Osteocyte (in vitro differentiated cells): Measurements from ENCODE around the gene SH3D21. TPM values are rescaled to one million over a fixed set of nuclear protein-coding genes. Genes with fewer than 3 reads are reported as not detected.

Experiments
- DNase-seq: peaks from one replicate; pipeline ENCODE4 v3.0.0; 2021; ENCODE audit warnings: mixed read lengths; ENCODE audit not compliant: unreplicated experiment; ENCODE audit errors: extremely low spot score
- H3K27ac Mint-ChIP-seq: one replicate; pipeline ENCODE4 v1.8.0; 2021; ENCODE audit warnings: mild to moderate bottlenecking, mixed read lengths; ENCODE audit not compliant: unreplicated experiment
- H3K27me3 Mint-ChIP-seq: one replicate; pipeline ENCODE4 v1.8.0; 2021; ENCODE audit warnings: mixed read lengths; ENCODE audit not compliant: unreplicated experiment
- H3K36me3 Mint-ChIP-seq: one replicate; pipeline ENCODE4 v1.8.0; 2021; ENCODE audit warnings: mixed read lengths; ENCODE audit not compliant: unreplicated experiment
- H3K4me1 Mint-ChIP-seq: one replicate; pipeline ENCODE4 v1.8.0; 2021; ENCODE audit warnings: mixed read lengths; ENCODE audit not compliant: unreplicated experiment
- H3K4me3 Mint-ChIP-seq: one replicate; pipeline ENCODE4 v1.8.0; 2021; ENCODE audit warnings: mild to moderate bottlenecking, moderate library complexity, mixed read lengths; ENCODE audit not compliant: unreplicated experiment
- H3K9me3 Mint-ChIP-seq: one replicate; pipeline ENCODE4 v1.8.0; 2021; ENCODE audit warnings: mixed read lengths; ENCODE audit not compliant: unreplicated experiment
- CTCF ChIP-seq: fragments of 200-600 bp; sonication (generic); IDR thresholded peaks from 2 replicates; pipeline ENCODE4 v1.5.0; 2021; ENCODE audit warnings: antibody characterized with exemption, mild to moderate bottlenecking, moderate library complexity
- total RNA-seq: library from RNA; stranded (reverse); gene quantifications from 2 replicates; pipeline ENCODE4 v1.2.1, GENCODE V29; 2021

Gene SH3D21
- total RNA-seq, 1 donor from 2014 or later, result 6.4 TPM

DNA sequence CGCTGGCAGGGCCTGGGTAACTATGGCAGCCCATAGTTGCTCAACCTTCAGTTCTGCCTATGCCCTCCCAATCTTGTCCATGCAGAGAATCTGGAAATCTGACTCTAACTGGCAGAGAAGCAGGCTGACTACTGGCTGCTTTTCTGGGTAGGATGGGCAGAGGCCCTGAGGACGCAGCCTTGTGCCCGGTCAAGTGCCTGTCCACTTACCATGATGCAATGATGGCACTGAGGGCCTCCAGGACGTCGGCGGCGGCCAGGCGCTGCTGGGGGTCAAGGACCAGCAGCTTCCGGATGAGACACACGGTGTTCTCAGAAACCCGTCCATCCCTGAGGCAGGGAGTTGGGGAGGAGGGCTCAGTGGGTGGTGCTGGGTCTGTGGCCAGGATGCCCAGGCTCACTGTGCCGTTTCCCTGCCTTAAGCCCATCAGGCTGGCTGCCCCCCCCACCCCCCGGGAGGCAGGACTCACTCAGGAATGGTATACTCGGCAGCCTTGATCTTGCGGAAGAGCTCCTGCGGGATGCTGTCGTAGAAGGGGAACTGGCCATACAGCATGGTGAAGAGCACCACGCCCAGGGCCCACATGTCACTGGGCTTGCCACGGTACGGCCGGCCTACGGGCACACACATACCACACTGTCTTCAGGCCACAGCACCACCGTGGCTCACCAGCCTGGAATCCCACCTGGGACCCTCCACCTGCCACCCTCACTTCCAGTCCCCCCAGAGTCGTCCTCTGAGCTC lies 37.7 kb downstream of the SH3D21 start:
- TF ChIP-seq CTCF, result no peak
- no peaks in the 10 kb centered on the region for H3K9me3 Mint-ChIP-seq
- H3K4me1 Mint-ChIP-seq, result peaks cover 20% of the 10 kb centered on the region
- no peak for DNase-seq
- H3K27ac Mint-ChIP-seq, result peak overlapping the region; percentile 63
- H3K36me3 Mint-ChIP-seq, result peaks cover 41% of the 10 kb centered on the region
- H3K27me3 Mint-ChIP-seq, result no peaks in the 10 kb centered on the region
- H3K4me3 Mint-ChIP-seq, result no peak overlapping the region

DNA sequence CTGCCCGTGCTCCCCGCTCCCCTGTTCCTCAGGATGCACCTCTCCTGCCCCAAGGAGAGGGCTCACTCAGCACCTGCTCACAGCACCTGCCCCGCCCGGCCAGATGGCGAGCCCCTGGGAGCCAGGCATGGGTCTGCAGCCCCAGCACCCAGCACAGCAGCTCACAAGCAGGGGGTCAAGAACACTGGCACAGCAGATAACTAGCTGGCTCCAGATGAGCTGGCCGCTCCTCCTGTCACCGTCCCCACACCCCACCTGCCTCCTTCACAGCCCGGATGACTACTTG lies 38.2 kb downstream of the SH3D21 start:
- no peak for DNase-seq
- Mint-ChIP-seq H3K27ac (peak overlapping the region; percentile 63), H3K4me3 (no peak overlapping the region), H3K27me3 (no peaks in the 10 kb centered on the region), H3K4me1 (peaks cover 24% of the 10 kb centered on the region), H3K9me3 (no peaks in the 10 kb centered on the region), H3K36me3 (peaks cover 40% of the 10 kb centered on the region)
- TF ChIP-seq CTCF, result no peak

GRCh38 chr1:36345353-36345752 lies 39.2 kb downstream of the SH3D21 start:
- TF ChIP-seq CTCF, result no peak
- no peak for DNase-seq
- Mint-ChIP-seq H3K9me3 (no peaks in the 10 kb centered on the region), H3K4me3 (no peak overlapping the region), H3K36me3 (peaks cover 36% of the 10 kb centered on the region), H3K27me3 (no peaks in the 10 kb centered on the region), H3K4me1 (peaks cover 34% of the 10 kb centered on the region), H3K27ac (no peak overlapping the region)

- Mint-ChIP-seq H3K27me3 (no peaks in the 10 kb centered on the region), H3K4me3 (no peak overlapping the region), H3K9me3 (no peaks in the 10 kb centered on the region), H3K4me1 (peaks cover 49% of the 10 kb centered on the region), H3K36me3 (peaks cover 27% of the 10 kb centered on the region), H3K27ac (no peak overlapping the region)
- DNase-seq, result no peak
- no peak for TF ChIP-seq CTCF
Observed at GRCh38 chr1:36346741-36347370, 40.7 kb downstream of the SH3D21 start.

- H3K36me3 Mint-ChIP-seq, result peaks cover 27% of the 10 kb centered on the region
- H3K9me3 Mint-ChIP-seq, result no peaks in the 10 kb centered on the region
- peaks cover 54% of the 10 kb centered on the region for H3K4me1 Mint-ChIP-seq
- no peak for DNase-seq
- H3K27me3 Mint-ChIP-seq, result no peaks in the 10 kb centered on the region
- H3K4me3 Mint-ChIP-seq, result no peak overlapping the region
- peak overlapping the region; percentile 99 for H3K27ac Mint-ChIP-seq
- TF ChIP-seq CTCF, result no peak
Observed at GRCh38 chr1:36349241-36349671, 43.1 kb downstream of the SH3D21 start.
